A673 (cell line): ENCODE measurements around the gene OPRL1.

Experiments
- EZH2 ChIP-seq: fragments of 200-600 bp; sonication (generic); IDR thresholded peaks from 2 replicates; pipeline ENCODE4 v1.6.1; 2017; ENCODE audit warnings: borderline replicate concordance, low read depth, mild to moderate bottlenecking, mixed read lengths, antibody characterized with exemption, low read length; ENCODE audit not compliant: poor library complexity, severe bottlenecking
- TF ChIP-seq, protein P1 (sequence below): fragments of 300-800, 200-600 bp; sonication (generic); conservative IDR thresholded peaks from 2 replicates; pipeline ENCODE4 v1.5.1; 2017; ENCODE audit warnings: low read depth, mild to moderate bottlenecking, antibody characterized with exemption, low read length, moderate library complexity, mixed read lengths

DNA sequence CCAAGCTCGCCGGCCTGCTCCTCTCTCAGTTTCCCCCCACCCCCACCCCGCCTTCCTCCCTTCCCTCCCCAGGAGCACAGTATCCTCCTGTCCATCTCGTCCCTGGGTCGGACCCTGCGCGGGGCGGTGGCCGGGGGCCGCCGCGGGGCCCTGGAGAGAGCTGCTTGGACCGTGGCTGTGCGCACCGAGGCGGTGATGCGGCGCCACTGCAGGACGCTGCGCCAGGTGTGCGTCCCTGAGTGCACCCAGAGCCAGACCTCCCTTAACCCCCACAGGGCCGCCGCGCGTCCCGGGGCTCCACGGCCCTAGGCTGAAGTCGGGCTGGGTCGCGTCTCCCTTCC is 41.7 kb upstream of the OPRL1 start:
- no peak for TF ChIP-seq EZH2
- TF ChIP-seq, protein P1, sequence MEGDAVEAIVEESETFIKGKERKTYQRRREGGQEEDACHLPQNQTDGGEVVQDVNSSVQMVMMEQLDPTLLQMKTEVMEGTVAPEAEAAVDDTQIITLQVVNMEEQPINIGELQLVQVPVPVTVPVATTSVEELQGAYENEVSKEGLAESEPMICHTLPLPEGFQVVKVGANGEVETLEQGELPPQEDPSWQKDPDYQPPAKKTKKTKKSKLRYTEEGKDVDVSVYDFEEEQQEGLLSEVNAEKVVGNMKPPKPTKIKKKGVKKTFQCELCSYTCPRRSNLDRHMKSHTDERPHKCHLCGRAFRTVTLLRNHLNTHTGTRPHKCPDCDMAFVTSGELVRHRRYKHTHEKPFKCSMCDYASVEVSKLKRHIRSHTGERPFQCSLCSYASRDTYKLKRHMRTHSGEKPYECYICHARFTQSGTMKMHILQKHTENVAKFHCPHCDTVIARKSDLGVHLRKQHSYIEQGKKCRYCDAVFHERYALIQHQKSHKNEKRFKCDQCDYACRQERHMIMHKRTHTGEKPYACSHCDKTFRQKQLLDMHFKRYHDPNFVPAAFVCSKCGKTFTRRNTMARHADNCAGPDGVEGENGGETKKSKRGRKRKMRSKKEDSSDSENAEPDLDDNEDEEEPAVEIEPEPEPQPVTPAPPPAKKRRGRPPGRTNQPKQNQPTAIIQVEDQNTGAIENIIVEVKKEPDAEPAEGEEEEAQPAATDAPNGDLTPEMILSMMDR: no peak
